ENCODE results near the gene ZSCAN4.

Gene ZSCAN4

GRCh38 chr19:57665261-57665806 is 3.4 kb upstream of the ZSCAN4 start:
- no peak for TF ChIP-seq CTCF (IDR thresholded peaks at IDR 0.05)
- H3K4me1 ChIP-seq (ENCODE audit: control insufficient read depth in 1 of 2, insufficient read depth in 1 of 2, low read depth in 1 of 2, low read length in 1 of 2): no peaks in the 10 kb centered on the region
- H3K9me3 ChIP-seq: no peaks in the 10 kb centered on the region
- H3K27me3 ChIP-seq: peaks cover 70% of the 10 kb centered on the region
- no peak overlapping the region for H3K4me3 ChIP-seq (ENCODE audit: low read depth in 1 of 2, low read length in 1 of 2)
- no peak overlapping the region for H3K27ac ChIP-seq
- no peaks in the 10 kb centered on the region for H3K36me3 ChIP-seq

GRCh38 chr19:57667228-57667627 is 1.5 kb upstream of the ZSCAN4 start:
- no peak overlapping the region for H3K27ac ChIP-seq
- peaks cover 63% of the 10 kb centered on the region for H3K27me3 ChIP-seq
- H3K9me3 ChIP-seq: no peaks in the 10 kb centered on the region
- no peaks in the 10 kb centered on the region for H3K36me3 ChIP-seq
- TF ChIP-seq CTCF (IDR thresholded peaks at IDR 0.05): no peak
- H3K4me1 ChIP-seq (ENCODE audit: control insufficient read depth in 1 of 2, insufficient read depth in 1 of 2, low read depth in 1 of 2, low read length in 1 of 2): no peaks in the 10 kb centered on the region
- no peak overlapping the region for H3K4me3 ChIP-seq (ENCODE audit: low read depth in 1 of 2, low read length in 1 of 2)

GRCh38 chr19:57671124-57671895 is 2.6 kb downstream of the ZSCAN4 start:
- Histone ChIP-seq H3K27ac (no peak overlapping the region), H3K36me3 (no peaks in the 10 kb centered on the region), H3K9me3 (no peaks in the 10 kb centered on the region), H3K27me3 (peaks cover 22% of the 10 kb centered on the region), H3K4me1 (ENCODE audit: control insufficient read depth in 1 of 2, insufficient read depth in 1 of 2, low read depth in 1 of 2, low read length in 1 of 2) (no peaks in the 10 kb centered on the region), H3K4me3 (ENCODE audit: low read depth in 1 of 2, low read length in 1 of 2) (no peak overlapping the region)
- TF ChIP-seq CTCF (IDR thresholded peaks at IDR 0.05): no peak

- Histone ChIP-seq H3K9me3 (no peaks in the 10 kb centered on the region), H3K4me3 (ENCODE audit: low read depth in 1 of 2, low read length in 1 of 2) (no peak overlapping the region), H3K27me3 (peaks cover 10% of the 10 kb centered on the region), H3K27ac (no peak overlapping the region), H3K36me3 (no peaks in the 10 kb centered on the region), H3K4me1 (ENCODE audit: control insufficient read depth in 1 of 2, insufficient read depth in 1 of 2, low read depth in 1 of 2, low read length in 1 of 2) (no peaks in the 10 kb centered on the region)
- no peak for TF ChIP-seq CTCF (IDR thresholded peaks at IDR 0.05)
Measured at GRCh38 chr19:57672466-57672865, 3.7 kb downstream of the ZSCAN4 start.

GRCh38 chr19:57675881-57676280 is 7.1 kb downstream of the ZSCAN4 start:
- no peak overlapping the region for H3K27ac ChIP-seq
- no peak overlapping the region for H3K4me3 ChIP-seq (ENCODE audit: low read depth in 1 of 2, low read length in 1 of 2)
- H3K27me3 ChIP-seq: peaks cover 12% of the 10 kb centered on the region
- H3K4me1 ChIP-seq (ENCODE audit: control insufficient read depth in 1 of 2, insufficient read depth in 1 of 2, low read depth in 1 of 2, low read length in 1 of 2): no peaks in the 10 kb centered on the region
- no peaks in the 10 kb centered on the region for H3K36me3 ChIP-seq
- peaks cover 5% of the 10 kb centered on the region for H3K9me3 ChIP-seq
- no peak for TF ChIP-seq CTCF (IDR thresholded peaks at IDR 0.05)

All from neutrophil (primary cell).